CD14-positive monocyte (primary cell): ENCODE measurements around the gene CTBS. TPM values are rescaled to one million over a fixed set of nuclear protein-coding genes. Genes with fewer than 3 reads are reported as not detected.
"Not testable (repeated sequence)": the region's sequence is repeated elsewhere in the genome, so short reads cannot be mapped to it uniquely, and the experiment has no call there.

Experiments used
- DNase-seq, 3 donors: peaks; one replicate each; pipeline ENCODE4 v3.0.0-alpha.2; 2011 to 2022
- H2AFZ ChIP-seq: 2 replicates; pipeline ENCODE4 v1.6.0; 2012; ENCODE audit warnings: mild to moderate bottlenecking, low read depth, low read length, inconsistent platforms; ENCODE audit not compliant: insufficient read depth, poor library complexity, severe bottlenecking
- H3K27ac ChIP-seq, 2 donors: 1 replicate in 1 of 2; 2 replicates in 1 of 2; pipeline ENCODE4 v1.5.1; 2012 to 2013; ENCODE audit warnings: low read length in 2 of 2, control low read depth in 1 of 2, inconsistent platforms in 1 of 2, low read depth in 1 of 2, mild to moderate bottlenecking in 1 of 2
- H3K27me3 ChIP-seq, 2 donors: one replicate each; pipeline versions ENCODE4 v1.6.0 to v1.6.1; 2011 to 2013; ENCODE audit warnings: low read length in 2 of 2; ENCODE audit not compliant: control insufficient read depth in 2 of 2, insufficient read depth in 2 of 2
- H3K36me3 ChIP-seq, 2 donors: replicated peaks in 1 of 2; 1 replicate in 1 of 2; 2 replicates in 1 of 2; pipeline versions ENCODE4 v1.5.1 to v1.6.1; 2012 to 2013; ENCODE audit warnings: low read length in 2 of 2, control low read depth in 1 of 2, inconsistent platforms in 1 of 2, mild to moderate bottlenecking in 1 of 2; ENCODE audit not compliant: insufficient read depth in 2 of 2, control insufficient read depth in 1 of 2
- H3K4me1 ChIP-seq, 2 donors: 1 replicate in 1 of 2; 2 replicates in 1 of 2; pipeline versions ENCODE4 v1.5.1 to v1.6.1; 2012 to 2013; ENCODE audit warnings: low read length in 2 of 2, control low read depth in 1 of 2, inconsistent platforms in 1 of 2, mild to moderate bottlenecking in 1 of 2, moderate library complexity in 1 of 2; ENCODE audit not compliant: insufficient read depth in 2 of 2, control insufficient read depth in 1 of 2
- H3K4me2 ChIP-seq: replicated peaks from 2 replicates; pipeline ENCODE3; 2012; ENCODE audit warnings: low read length, moderate library complexity, mild to moderate bottlenecking; ENCODE audit not compliant: poor library complexity, severe bottlenecking; ENCODE audit errors: extremely low read depth
- H3K4me3 ChIP-seq, 3 experiments: fragments of 200-600 bp in 1 of 3; sonication (generic) in 1 of 3; replicated peaks in 1 of 3; 1 replicate in 2 of 3; 2 replicates in 1 of 3; pipeline ENCODE4 v1.5.1; 2011 to 2013; ENCODE audit warnings: low read length in 3 of 3, mild to moderate bottlenecking in 3 of 3, control low read depth in 2 of 3, low read depth in 2 of 3, inconsistent platforms in 1 of 3, moderate library complexity in 1 of 3
- H3K79me2 ChIP-seq: 2 replicates; pipeline ENCODE4 v1.6.0; 2012; ENCODE audit warnings: mild to moderate bottlenecking, control low read depth, inconsistent platforms, low read length, moderate library complexity; ENCODE audit not compliant: insufficient read depth
- H3K9ac ChIP-seq: 2 replicates; pipeline ENCODE4 v1.6.0; 2017; ENCODE audit warnings: low read length, mild to moderate bottlenecking; ENCODE audit not compliant: insufficient read depth, poor library complexity, severe bottlenecking
- H3K9me3 ChIP-seq, 2 donors: replicated peaks in 1 of 2; 1 replicate in 1 of 2; 2 replicates in 1 of 2; pipeline versions ENCODE4 v1.5.1 to v1.6.1; 2012 to 2013; ENCODE audit warnings: low read length in 2 of 2, control low read depth in 1 of 2; ENCODE audit not compliant: control insufficient read depth in 1 of 2, insufficient read depth in 1 of 2
- H4K20me1 ChIP-seq: 2 replicates; pipeline ENCODE4 v1.6.0; 2012; ENCODE audit warnings: mild to moderate bottlenecking, low read length, control low read depth, moderate library complexity; ENCODE audit not compliant: insufficient read depth
- H3K27ac Mint-ChIP-seq, 7 donors: one replicate each; pipeline ENCODE4 v1.8.0; 2020; ENCODE audit warnings: mild to moderate bottlenecking in 7 of 7, mixed read lengths in 7 of 7, moderate library complexity in 6 of 7, inconsistent platforms in 2 of 7
- H3K27me3 Mint-ChIP-seq, 3 donors: one replicate each; pipeline ENCODE4 v1.8.0; 2021 to 2022; ENCODE audit warnings: low read depth in 3 of 3, mild to moderate bottlenecking in 3 of 3, mixed read lengths in 3 of 3, moderate library complexity in 3 of 3, inconsistent platforms in 1 of 3
- H3K36me3 Mint-ChIP-seq, 2 donors: one replicate each; pipeline ENCODE4 v1.8.0; 2020; ENCODE audit warnings: mixed read lengths in 2 of 2, inconsistent platforms in 1 of 2, mild to moderate bottlenecking in 1 of 2
- H3K4me1 Mint-ChIP-seq: one replicate; pipeline ENCODE4 v1.8.0; 2020; ENCODE audit warnings: mild to moderate bottlenecking, mixed read lengths
- H3K4me3 Mint-ChIP-seq, 2 donors: one replicate each; pipeline ENCODE4 v1.8.0; 2020; ENCODE audit warnings: mild to moderate bottlenecking in 2 of 2, mixed read lengths in 2 of 2, moderate library complexity in 1 of 2
- H3K9me3 Mint-ChIP-seq, 7 donors: one replicate each; pipeline ENCODE4 v1.8.0; 2020 to 2022; ENCODE audit warnings: mixed read lengths in 7 of 7, mild to moderate bottlenecking in 6 of 7, moderate library complexity in 6 of 7, inconsistent platforms in 2 of 7
- CTCF ChIP-seq: fragments of 200-600 bp; IDR thresholded peaks from one replicate; pipeline ENCODE4 v1.8.0; 2022; ENCODE audit warnings: antibody characterized with exemption, mild to moderate bottlenecking
- WGBS: methylation state at CpG from one replicate; pipeline ENCODE4 v1.1.5; 2013; ENCODE audit warnings: missing lambda C conversion rate; ENCODE audit not compliant: insufficient coverage; 5-methylcytosine and 5-hydroxymethylcytosine counted together
- intact Hi-C, 2 donors: fragments of 100-400 bp; cut with micrococcal nuclease; formaldehyde crosslinking; loops; one replicate each; pipeline versions ENCODE4 v1.15.0 to v1.15.1; 2023
- polyA plus RNA-seq, 3 donors: library from polyadenylated mRNA; depleted of rRNA in 1 of 3; unstranded in 2 of 3; stranded (reverse) in 1 of 3; fragments of 300-500 nt in 2 of 3; fragments of >200 nt in 1 of 3; fragmentation: Illumina TruSeq in 2 of 3; gene quantifications; 1 replicate in 2 of 3; 2 replicates in 1 of 3; pipeline ENCODE4 v1.2.3, GENCODE V29; 2012 to 2021

Gene CTBS
- polyA plus RNA-seq, 3 donors: 29.2 to 62.2 (median 44.8) TPM

- Mint-ChIP-seq H3K9me3 (peaks cover 0 to 9% (median 5%) of the 10 kb centered on the region in 7 donors), H3K27me3 (no peaks in the 10 kb centered on the region), H3K4me3 (no peak overlapping the region), H3K4me1 (peaks cover 8% of the 10 kb centered on the region), H3K27ac (peak overlapping the region in 1 of 7 donors; percentile 20), H3K36me3 (peaks cover 15 to 16% of the 10 kb centered on the region in 2 donors)
- no peak overlapping the region for H3K4me2 ChIP-seq
- H3K4me3 ChIP-seq: no peak overlapping the region
- peaks cover 13% of the 10 kb centered on the region for H4K20me1 ChIP-seq
- intact Hi-C loops: loop anchor here (5.0 to 10.0 kb wide), 3 partner anchors 63 to 72 kb away; partner anchors contain the start of gene CTBS (in 1 of the 2)
- no peaks in the 10 kb centered on the region for H3K36me3 ChIP-seq
- no peak overlapping the region for H3K27ac ChIP-seq
- peaks cover 37% of the 10 kb centered on the region for H3K79me2 ChIP-seq
- H2AFZ ChIP-seq: no peak overlapping the region
- no peak for TF ChIP-seq CTCF
- DNase-seq: no peak
- H3K9ac ChIP-seq: no peak overlapping the region
- H3K27me3 ChIP-seq: no peaks in the 10 kb centered on the region
- peaks cover 13 to 25% of the 10 kb centered on the region in 2 donors for H3K4me1 ChIP-seq
- no peaks in the 10 kb centered on the region for H3K9me3 ChIP-seq
- no CpG with 5 or more reads among the region's 4 CpGs for WGBS
Observed at GRCh38 chr1:84509029-84509428, 65.2 kb downstream of the CTBS start.

- Mint-ChIP-seq H3K4me3 (no peak overlapping the region), H3K27me3 (no peaks in the 10 kb centered on the region), H3K36me3 (peaks cover 15 to 16% of the 10 kb centered on the region in 2 donors), H3K9me3 (peaks cover 0 to 9% (median 5%) of the 10 kb centered on the region in 7 donors), H3K27ac (peak overlapping the region in 1 of 7 donors; percentile 41), H3K4me1 (peaks cover 13% of the 10 kb centered on the region)
- Histone ChIP-seq H3K36me3 (no peaks in the 10 kb centered on the region), H3K27ac (no peak overlapping the region), H2AFZ (no peak overlapping the region), H3K79me2 (peaks cover 42% of the 10 kb centered on the region), H3K4me1 (peaks cover 18 to 30% of the 10 kb centered on the region in 2 donors), H4K20me1 (peaks cover 19% of the 10 kb centered on the region), H3K27me3 (no peaks in the 10 kb centered on the region), H3K9me3 (no peaks in the 10 kb centered on the region), H3K4me2 (no peak overlapping the region), H3K4me3 (no peak overlapping the region), H3K9ac (no peak overlapping the region)
- DNase-seq: no peak
- no CpG with 5 or more reads among the region's 1 CpG for WGBS
- intact Hi-C loops: loop anchor here (5.0 to 10.0 kb wide), 3 partner anchors 64 to 71 kb away; partner anchors contain the start of gene CTBS (in 1 of the 2)
- no peak for TF ChIP-seq CTCF
Observed at GRCh38 chr1:84508510-84508909, 65.7 kb downstream of the CTBS start.

GRCh38 chr1:84507887-84508286, 66.4 kb downstream of the CTBS start:
- H4K20me1 ChIP-seq: peaks cover 25% of the 10 kb centered on the region
- not testable (repeated sequence) for H3K4me2 ChIP-seq

More at GRCh38 chr1:84507887-84508286, 66.4 kb downstream of the CTBS start:
- H2AFZ ChIP-seq, H3K9ac ChIP-seq, H3K27me3 ChIP-seq, H3K4me3 Mint-ChIP-seq, H3K36me3 ChIP-seq, H3K9me3 ChIP-seq, DNase-seq, H3K27ac ChIP-seq, H3K9me3 Mint-ChIP-seq, H3K27me3 Mint-ChIP-seq, H3K4me3 ChIP-seq: not testable (repeated sequence)
- Mint-ChIP-seq H3K27ac (peak overlapping the region in 1 of 7 donors; percentile 40), H3K4me1 (peaks cover 20% of the 10 kb centered on the region), H3K36me3 (peaks cover 16 to 20% of the 10 kb centered on the region in 2 donors)
- peaks cover 48% of the 10 kb centered on the region for H3K79me2 ChIP-seq
- intact Hi-C loops: loop anchor here (2.0 to 10.0 kb wide), 4 partner anchors 63 to 71 kb away; partner anchors contain the start of gene CTBS (in 1 of the 2)
- H3K4me1 ChIP-seq: peaks cover 24 to 36% of the 10 kb centered on the region in 2 donors
- 93% methylated on average over 9 of the region's 14 CpGs for WGBS
